Measurements from ENCODE around the gene HDAC4. TPM values are rescaled to one million over a fixed set of nuclear protein-coding genes. Genes with fewer than 3 reads are reported as not detected.

HDAC4 gene
- polyA plus RNA-seq, 2 of the 4 experiments (the other 2 are of a cell fraction) = 8.6 to 10.4 TPM

DNA sequence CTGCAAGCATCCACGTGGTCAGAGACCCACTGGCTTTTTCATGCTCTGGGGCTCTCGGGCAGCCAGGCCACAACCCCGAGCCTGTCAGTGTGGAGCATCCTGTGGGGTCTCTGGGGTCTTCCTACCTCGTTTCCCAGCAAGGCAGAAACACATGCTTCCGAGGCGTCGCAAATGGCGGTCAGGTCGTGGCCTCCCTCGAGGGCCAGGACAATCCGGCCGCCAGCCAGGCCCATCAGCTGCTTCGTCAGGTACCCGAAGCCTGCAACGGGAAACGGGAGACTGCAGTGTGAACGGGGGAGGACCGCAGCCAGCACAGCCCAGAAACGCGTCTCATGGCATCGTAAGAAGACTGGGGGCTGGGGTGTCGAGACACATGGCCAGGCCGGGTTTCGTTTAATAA is 334.2 kb downstream of the HDAC4 start:
- no peak for TF ChIP-seq CHD4 (IDR thresholded peaks at IDR 0.05; ENCODE audit: borderline replicate concordance)
- no peak for TF ChIP-seq CBX8 (IDR thresholded peaks at IDR 0.05)
- TF ChIP-seq RFX5 (IDR thresholded peaks at IDR 0.05) = no peak
- no peak for TF ChIP-seq BHLHE40 (IDR thresholded peaks at IDR 0.05; ENCODE audit: low read depth, low read length)
- no peak for TF ChIP-seq REST (IDR thresholded peaks at IDR 0.05)
- no peak for TF ChIP-seq E2F6 (IDR thresholded peaks at IDR 0.05; ENCODE audit: borderline replicate concordance, low read depth)
- no peak for TF ChIP-seq GATA3 (IDR thresholded peaks at IDR 0.05; ENCODE audit: borderline replicate concordance)
- no peak for TF ChIP-seq SMC3 (IDR thresholded peaks at IDR 0.05)
- no peak for TF ChIP-seq MAFK (IDR thresholded peaks at IDR 0.05; ENCODE audit: partially characterized antibody)
- no peak for TF ChIP-seq PBX3 (IDR thresholded peaks at IDR 0.05)
- no peak for TF ChIP-seq EHF (CRISPR knock-in tag; IDR thresholded peaks at IDR 0.05)
- no peak for TF ChIP-seq CBX2 (IDR thresholded peaks at IDR 0.05; ENCODE audit: borderline replicate concordance, low read depth)
- no peak for TF ChIP-seq FOSB (CRISPR knock-in tag; IDR thresholded peaks at IDR 0.05)
- no peak for TF ChIP-seq ZSCAN20 (CRISPR knock-in tag; IDR thresholded peaks at IDR 0.05)
- TF ChIP-seq SREBF2 (IDR thresholded peaks at IDR 0.05) = no peak
- no peak for TF ChIP-seq HOXB5 (CRISPR knock-in tag; IDR thresholded peaks at IDR 0.05)
- TF ChIP-seq KDM1A (IDR thresholded peaks at IDR 0.05; ENCODE audit: low read depth) = no peak
- no peak for TF ChIP-seq RARB (CRISPR knock-in tag; IDR thresholded peaks at IDR 0.05)
- no peak for TF ChIP-seq NFE2L2 (conservative IDR thresholded peaks at IDR 0.05; ENCODE audit: low read length)
- Histone ChIP-seq H3K9me3 (no peaks in the 10 kb centered on the region), H3K27ac (no peak overlapping the region), H3K4me2 (no peak overlapping the region), H3K4me3 (no peak overlapping the region), H3K4me1 (peaks cover 9% of the 10 kb centered on the region)
- ATAC-seq (no peak), DNase-seq (ENCODE audit: low read depth in 1 of 2, low spot score in 1 of 2) (no peak), FAIRE-seq (no peak)
- ChIA-PET CTCF (no interaction called here), POLR2A (no interaction called here)
- WGBS (ENCODE audit: missing lambda C conversion rate) = 93% methylated on average over 22 of the region's 24 CpGs

- DNase-seq (ENCODE audit: low read depth in 1 of 2, low spot score in 1 of 2) (no peak), FAIRE-seq (no peak), ATAC-seq (no peak)
- TF ChIP-seq TFCP2L1 (CRISPR knock-in tag; IDR thresholded peaks at IDR 0.05) (no peak), EHF (CRISPR knock-in tag; IDR thresholded peaks at IDR 0.05) (no peak), CHD2 (IDR thresholded peaks at IDR 0.05; ENCODE audit: low read length, partially characterized antibody) (no peak), NFE2L2 (conservative IDR thresholded peaks at IDR 0.05; ENCODE audit: low read length) (no peak), PHF8 (IDR thresholded peaks at IDR 0.05; ENCODE audit: borderline replicate concordance, low read depth) (no peak), HDAC2 (IDR thresholded peaks at IDR 0.05) (no peak), BCL3 (IDR thresholded peaks at IDR 0.05) (no peak), RAD21 (conservative IDR thresholded peaks at IDR 0.05 in 1 of 2, IDR thresholded peaks at IDR 0.05 in 1 of 2) (no peak), PBX3 (IDR thresholded peaks at IDR 0.05) (no peak), ZNF302 (CRISPR knock-in tag; IDR thresholded peaks at IDR 0.05) (no peak), JUN (IDR thresholded peaks at IDR 0.05) (no peak), HOXA7 (CRISPR knock-in tag; IDR thresholded peaks at IDR 0.05) (no peak), ZC3H11A (IDR thresholded peaks at IDR 0.05) (no peak), POLR2AphosphoS2 (conservative IDR thresholded peaks at IDR 0.05; ENCODE audit: low read length) (no peak)
- TF ChIP-seq, protein P1, sequence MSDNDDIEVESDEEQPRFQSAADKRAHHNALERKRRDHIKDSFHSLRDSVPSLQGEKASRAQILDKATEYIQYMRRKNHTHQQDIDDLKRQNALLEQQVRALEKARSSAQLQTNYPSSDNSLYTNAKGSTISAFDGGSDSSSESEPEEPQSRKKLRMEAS (IDR thresholded peaks at IDR 0.05) = no peak
- H3K9me3 ChIP-seq = no peaks in the 10 kb centered on the region
- no peak overlapping the region for H3K27ac ChIP-seq
- 97% methylated on average over 6 of the region's 11 CpGs for WGBS (ENCODE audit: missing lambda C conversion rate)
- ChIA-PET CTCF (no interaction called here), POLR2A (no interaction called here)
- peaks cover 9% of the 10 kb centered on the region for H3K4me1 ChIP-seq
- no peak overlapping the region for H3K4me2 ChIP-seq
- H3K4me3 ChIP-seq = no peak overlapping the region
Observed at GRCh38 chr2:239065962-239066361, 334.9 kb downstream of the HDAC4 start.

Measured in A549 (cell line).